ENCODE data around the gene SORCS2.
"Not testable (repeated sequence)": the region's sequence is repeated elsewhere in the genome, so short reads cannot be mapped to it uniquely, and the experiment has no call there.

The SORCS2 gene

DNA sequence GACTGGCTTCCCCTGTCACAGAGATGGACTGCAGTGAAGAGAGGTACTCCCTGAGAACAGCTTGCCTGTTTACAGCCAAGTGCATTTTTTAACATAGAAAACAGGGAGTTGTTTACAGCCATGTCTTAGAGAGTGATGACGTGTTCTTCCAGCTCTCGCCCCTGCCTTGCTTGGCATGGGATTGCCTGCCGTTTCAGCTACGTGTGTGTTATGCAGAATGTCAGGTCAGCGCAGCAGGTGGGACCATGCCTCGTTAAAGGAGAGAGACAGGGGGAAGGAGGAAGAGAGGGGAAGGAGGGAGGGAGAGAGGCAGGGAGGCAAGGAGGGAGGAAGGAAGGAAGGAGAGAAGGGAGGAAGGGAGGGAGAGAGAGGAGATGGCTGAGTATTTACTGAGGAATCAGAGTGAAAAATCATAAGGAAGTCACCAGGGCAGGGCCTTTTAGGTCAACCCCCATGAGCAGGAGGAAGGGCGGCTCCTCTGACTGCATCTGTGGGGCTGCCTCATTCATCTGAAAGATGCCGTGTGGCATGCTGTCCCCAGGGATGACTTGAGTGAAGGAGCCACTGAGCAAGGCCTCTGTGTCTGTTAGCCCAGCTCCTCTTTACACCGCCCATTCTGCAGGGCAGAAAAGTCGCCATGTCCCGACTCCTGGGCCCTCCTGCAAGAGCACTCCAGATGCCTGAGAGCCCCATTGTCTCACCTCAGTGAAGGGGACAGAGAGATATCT lies 382.1 kb downstream of the SORCS2 start:
- Histone ChIP-seq H3K18ac (ENCODE audit: low read length) (no peak overlapping the region), H4K91ac (ENCODE audit: low read depth, low read length) (no peak overlapping the region), H3K9me3 (ENCODE audit: insufficient read depth, low read depth, low read length) (peaks cover 36% of the 10 kb centered on the region), H3K4me2 (ENCODE audit: low read length) (no peak overlapping the region), H3K4me3 (ENCODE audit: low read depth, low read length) (no peak overlapping the region), H3K9ac (ENCODE audit: low read length) (no peak overlapping the region), H3K27me3 (ENCODE audit: insufficient read depth, low read length) (no peaks in the 10 kb centered on the region), H2AFZ (ENCODE audit: insufficient read depth, low read length, poor library complexity) (no peak overlapping the region), H2AK5ac (ENCODE audit: low read length) (no peak overlapping the region), H3K14ac (ENCODE audit: low read length) (no peak overlapping the region), H3K23ac (ENCODE audit: low read length) (no peak overlapping the region), H2BK12ac (ENCODE audit: low read length) (no peak overlapping the region), H3K36me3 (ENCODE audit: control insufficient read depth in 1 of 2, insufficient read depth in 2 of 2, low read length in 2 of 2) (no peaks in the 10 kb centered on the region), H3K27ac (ENCODE audit: low read depth, low read length) (no peak overlapping the region), H3K4ac (ENCODE audit: low read depth, low read length) (no peak overlapping the region), H2BK120ac (ENCODE audit: insufficient read depth, low read length, poor library complexity) (no peak overlapping the region), H4K8ac (ENCODE audit: low read depth, low read length) (no peak overlapping the region), H2BK5ac (ENCODE audit: low read depth, low read length, poor library complexity) (no peak overlapping the region), H3K79me1 (ENCODE audit: low read length) (no peaks in the 10 kb centered on the region), H3K79me2 (ENCODE audit: control insufficient read depth, insufficient read depth, low read length, poor library complexity) (no peaks in the 10 kb centered on the region), H4K12ac (ENCODE audit: low read depth, low read length) (no peak overlapping the region), H3K4me1 (ENCODE audit: control insufficient read depth in 1 of 2, insufficient read depth in 2 of 2, low read length in 2 of 2) (no peaks in the 10 kb centered on the region)
- no peak for DNase-seq
- WGBS (ENCODE audit: extremely low coverage, insufficient coverage, insufficient read length): no CpG with 5 or more reads among the region's 11 CpGs

- H3K27me3 ChIP-seq (ENCODE audit: insufficient read depth, low read length): no peaks in the 10 kb centered on the region
- H3K4me2 ChIP-seq (ENCODE audit: low read length): no peak overlapping the region
- no peaks in the 10 kb centered on the region for H3K36me3 ChIP-seq (ENCODE audit: control insufficient read depth in 1 of 2, insufficient read depth in 2 of 2, low read length in 2 of 2)
- DNase-seq: no peak
- no peak overlapping the region for H2AK5ac ChIP-seq (ENCODE audit: low read length)
- H3K9me3 ChIP-seq (ENCODE audit: insufficient read depth, low read depth, low read length): peaks cover 39% of the 10 kb centered on the region
- no peak overlapping the region for H2BK120ac ChIP-seq (ENCODE audit: insufficient read depth, low read length, poor library complexity)
- no peak overlapping the region for H2BK5ac ChIP-seq (ENCODE audit: low read depth, low read length, poor library complexity)
- H4K91ac ChIP-seq (ENCODE audit: low read depth, low read length): no peak overlapping the region
- H4K12ac ChIP-seq (ENCODE audit: low read depth, low read length): no peak overlapping the region
- no peak overlapping the region for H3K14ac ChIP-seq (ENCODE audit: low read length)
- no peak overlapping the region for H2BK12ac ChIP-seq (ENCODE audit: low read length)
- WGBS (ENCODE audit: extremely low coverage, insufficient coverage, insufficient read length): no CpG with 5 or more reads among the region's 6 CpGs
- H3K79me1 ChIP-seq (ENCODE audit: low read length): no peaks in the 10 kb centered on the region
- H3K79me2 ChIP-seq (ENCODE audit: control insufficient read depth, insufficient read depth, low read length, poor library complexity): no peaks in the 10 kb centered on the region
- no peak overlapping the region for H3K23ac ChIP-seq (ENCODE audit: low read length)
- no peak overlapping the region for H2AFZ ChIP-seq (ENCODE audit: insufficient read depth, low read length, poor library complexity)
- H3K4me1 ChIP-seq (ENCODE audit: control insufficient read depth in 1 of 2, insufficient read depth in 2 of 2, low read length in 2 of 2): no peaks in the 10 kb centered on the region
- H3K27ac ChIP-seq (ENCODE audit: low read depth, low read length): no peak overlapping the region
- no peak overlapping the region for H4K8ac ChIP-seq (ENCODE audit: low read depth, low read length)
- H3K4ac ChIP-seq (ENCODE audit: low read depth, low read length): no peak overlapping the region
- no peak overlapping the region for H3K9ac ChIP-seq (ENCODE audit: low read length)
- H3K18ac ChIP-seq (ENCODE audit: low read length): no peak overlapping the region
- H3K4me3 ChIP-seq (ENCODE audit: low read depth, low read length): no peak overlapping the region
Measured at GRCh38 chr4:7575426-7575825, 383.1 kb downstream of the SORCS2 start.

- not testable (repeated sequence) for H3K4me3 ChIP-seq (ENCODE audit: low read depth, low read length); H3K23ac ChIP-seq (ENCODE audit: low read length); H2BK12ac ChIP-seq (ENCODE audit: low read length); H2BK5ac ChIP-seq (ENCODE audit: low read depth, low read length, poor library complexity); H3K14ac ChIP-seq (ENCODE audit: low read length); H2AK5ac ChIP-seq (ENCODE audit: low read length); H4K91ac ChIP-seq (ENCODE audit: low read depth, low read length); H4K12ac ChIP-seq (ENCODE audit: low read depth, low read length); H3K79me1 ChIP-seq (ENCODE audit: low read length); H3K4ac ChIP-seq (ENCODE audit: low read depth, low read length); H2AFZ ChIP-seq (ENCODE audit: insufficient read depth, low read length, poor library complexity); H3K18ac ChIP-seq (ENCODE audit: low read length); H2BK120ac ChIP-seq (ENCODE audit: insufficient read depth, low read length, poor library complexity); H3K9ac ChIP-seq (ENCODE audit: low read length); H3K4me1 ChIP-seq (ENCODE audit: control insufficient read depth in 1 of 2, insufficient read depth in 2 of 2, low read length in 2 of 2); H3K27me3 ChIP-seq (ENCODE audit: insufficient read depth, low read length); H3K79me2 ChIP-seq (ENCODE audit: control insufficient read depth, insufficient read depth, low read length, poor library complexity); H3K4me2 ChIP-seq (ENCODE audit: low read length); H3K36me3 ChIP-seq (ENCODE audit: control insufficient read depth in 1 of 2, insufficient read depth in 2 of 2, low read length in 2 of 2); H4K8ac ChIP-seq (ENCODE audit: low read depth, low read length); DNase-seq; H3K27ac ChIP-seq (ENCODE audit: low read depth, low read length)
- no CpG with 5 or more reads among the region's 11 CpGs for WGBS (ENCODE audit: extremely low coverage, insufficient coverage, insufficient read length)
- H3K9me3 ChIP-seq (ENCODE audit: insufficient read depth, low read depth, low read length): peaks cover 42% of the 10 kb centered on the region
Measured at GRCh38 chr4:7577361-7578039, 385.2 kb downstream of the SORCS2 start.

DNA sequence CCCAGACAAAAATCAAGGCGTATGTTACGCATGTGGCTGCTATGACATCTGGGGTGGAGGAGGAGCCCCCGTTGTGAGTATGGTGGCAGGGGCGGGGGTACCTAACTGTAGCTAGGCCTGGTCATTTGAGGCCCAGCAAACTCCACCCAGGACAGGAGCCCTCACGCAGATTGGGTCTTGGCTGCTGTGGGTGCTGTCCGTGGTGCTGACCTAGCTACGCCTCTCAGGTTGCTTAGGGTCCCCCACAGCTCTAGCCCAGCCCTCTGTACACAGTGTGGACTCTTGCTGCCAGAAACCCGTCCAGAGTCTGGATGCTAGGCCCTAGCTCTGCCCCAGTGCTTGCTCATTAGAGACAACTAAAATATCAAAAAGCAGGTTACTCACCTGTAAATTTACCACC lies 389.1 kb downstream of the SORCS2 start:
- H3K4me3 ChIP-seq (ENCODE audit: low read depth, low read length): no peak overlapping the region
- no peak overlapping the region for H3K23ac ChIP-seq (ENCODE audit: low read length)
- peak in 1 of 2 donors; percentile 14 for DNase-seq
- H3K27ac ChIP-seq (ENCODE audit: low read depth, low read length): no peak overlapping the region
- H3K9me3 ChIP-seq (ENCODE audit: insufficient read depth, low read depth, low read length): peaks cover 30% of the 10 kb centered on the region
- H3K4me2 ChIP-seq (ENCODE audit: low read length): no peak overlapping the region
- no peak overlapping the region for H4K8ac ChIP-seq (ENCODE audit: low read depth, low read length)
- H3K79me2 ChIP-seq (ENCODE audit: control insufficient read depth, insufficient read depth, low read length, poor library complexity): no peaks in the 10 kb centered on the region
- no peak overlapping the region for H4K12ac ChIP-seq (ENCODE audit: low read depth, low read length)
- H4K91ac ChIP-seq (ENCODE audit: low read depth, low read length): no peak overlapping the region
- H3K4ac ChIP-seq (ENCODE audit: low read depth, low read length): no peak overlapping the region
- no peak overlapping the region for H2BK120ac ChIP-seq (ENCODE audit: insufficient read depth, low read length, poor library complexity)
- H3K36me3 ChIP-seq (ENCODE audit: control insufficient read depth in 1 of 2, insufficient read depth in 2 of 2, low read length in 2 of 2): no peaks in the 10 kb centered on the region
- no peak overlapping the region for H2AFZ ChIP-seq (ENCODE audit: insufficient read depth, low read length, poor library complexity)
- no peak overlapping the region for H3K9ac ChIP-seq (ENCODE audit: low read length)
- no peaks in the 10 kb centered on the region for H3K27me3 ChIP-seq (ENCODE audit: insufficient read depth, low read length)
- no peak overlapping the region for H3K14ac ChIP-seq (ENCODE audit: low read length)
- no peak overlapping the region for H3K18ac ChIP-seq (ENCODE audit: low read length)
- no peaks in the 10 kb centered on the region for H3K4me1 ChIP-seq (ENCODE audit: control insufficient read depth in 1 of 2, insufficient read depth in 2 of 2, low read length in 2 of 2)
- H3K79me1 ChIP-seq (ENCODE audit: low read length): no peaks in the 10 kb centered on the region
- no peak overlapping the region for H2BK12ac ChIP-seq (ENCODE audit: low read length)
- no peak overlapping the region for H2BK5ac ChIP-seq (ENCODE audit: low read depth, low read length, poor library complexity)
- WGBS (ENCODE audit: extremely low coverage, insufficient coverage, insufficient read length): no CpG with 5 or more reads among the region's 8 CpGs
- no peak overlapping the region for H2AK5ac ChIP-seq (ENCODE audit: low read length)

Measured in trophoblast cell (in vitro differentiated cells and primary cell).